ENCODE measurements around the gene NEU1. TPM values are rescaled to one million over a fixed set of nuclear protein-coding genes. Genes with fewer than 3 reads are reported as not detected.
"Not testable (repeated sequence)": the region's sequence is repeated elsewhere in the genome, so short reads cannot be mapped to it uniquely, and the experiment has no call there.

NEU1 gene
- polyA plus RNA-seq, 1 donor (not counting 4 experiments of a cell fraction or from before 2014, with no cell fraction given), result 27.9 TPM

DNA sequence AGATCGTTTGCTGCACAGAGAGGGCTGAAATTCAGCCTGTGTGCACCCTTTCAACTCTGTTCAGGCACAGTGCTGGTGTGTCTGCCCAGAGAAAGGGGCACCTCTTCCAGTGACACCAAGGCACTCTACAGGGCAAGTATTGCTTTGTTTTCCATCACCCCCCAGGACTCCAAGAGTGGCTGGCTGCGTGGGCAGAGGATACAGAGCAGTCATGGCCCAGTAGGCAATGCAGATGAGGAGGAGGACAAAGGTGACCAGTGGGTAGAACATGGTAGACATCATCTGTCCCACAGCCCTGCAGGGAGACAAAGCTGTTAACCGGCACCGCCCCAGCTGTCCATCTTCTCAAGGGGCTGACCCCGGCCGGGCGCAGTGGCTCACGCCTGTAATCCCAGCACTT is 6.7 kb upstream of the NEU1 start:
- FAIRE-seq, result no peak
- H4K20me1 ChIP-seq (ENCODE audit: control insufficient read depth, extremely low read depth, insufficient read depth, low read length), result no peaks in the 10 kb centered on the region
- TF ChIP-seq EZH2 (IDR thresholded peaks at IDR 0.05; ENCODE audit: low read length), result no peak
- H3K9ac ChIP-seq (ENCODE audit: control insufficient read depth, extremely low read depth, insufficient read depth, low read length), result no peak overlapping the region
- H2AFZ ChIP-seq (ENCODE audit: control insufficient read depth, low read length), result no peak overlapping the region
- no peaks in the 10 kb centered on the region for H3K9me1 ChIP-seq (ENCODE audit: control insufficient read depth, extremely low read depth, insufficient read depth, low read length)
- no peak overlapping the region for H3K4me3 ChIP-seq (ENCODE audit: control insufficient read depth in 2 of 3, extremely low read depth in 1 of 3, insufficient read depth in 2 of 3, low read depth in 1 of 3, low read length in 3 of 3)
- H3K27me3 ChIP-seq (ENCODE audit: control insufficient read depth, extremely low read depth, insufficient read depth, low read length), result no peaks in the 10 kb centered on the region
- peaks cover 5% of the 10 kb centered on the region for H3K4me1 ChIP-seq (ENCODE audit: control insufficient read depth, extremely low read depth, insufficient read depth, low read length)
- H3K79me2 ChIP-seq (ENCODE audit: control insufficient read depth, insufficient read depth, low read length), result no peaks in the 10 kb centered on the region
- no peaks in the 10 kb centered on the region for H3K36me3 ChIP-seq (ENCODE audit: control insufficient read depth in 2 of 2, extremely low read depth in 1 of 2, insufficient read depth in 2 of 2, low read length in 2 of 2)
- H3K9me3 ChIP-seq (ENCODE audit: control insufficient read depth, low read depth, low read length), result no peaks in the 10 kb centered on the region
- dilution Hi-C loops (cut with MboI; ENCODE audit: extremely low pct_ligation_motif_present, low sequenced_read_pairs), result no loop called here
- H3K27ac ChIP-seq (ENCODE audit: control insufficient read depth, insufficient read depth, low read length), result no peak overlapping the region
- DNase-seq (ENCODE audit: low read depth, low spot score), result no peak
- no peak overlapping the region for H3K4me2 ChIP-seq (ENCODE audit: control insufficient read depth, extremely low read depth, insufficient read depth, low read depth, low read length)

DNA sequence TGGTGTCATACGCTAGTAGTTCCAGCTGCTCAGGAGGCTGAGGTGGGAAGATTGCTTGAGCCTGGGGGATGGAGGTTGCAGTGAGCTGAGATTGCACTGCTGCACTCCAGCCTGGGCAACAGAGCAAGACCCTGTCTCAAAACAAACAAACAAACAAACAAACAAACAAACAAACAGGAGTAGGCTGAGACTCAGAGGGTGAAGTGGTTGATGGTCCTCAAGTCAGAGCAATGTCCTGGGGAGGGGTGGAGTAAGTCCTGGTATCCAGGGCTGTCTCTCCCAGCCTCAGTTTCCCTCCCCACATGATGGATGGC is 6.0 kb upstream of the NEU1 start:
- H3K36me3 ChIP-seq (ENCODE audit: control insufficient read depth in 2 of 2, extremely low read depth in 1 of 2, insufficient read depth in 2 of 2, low read length in 2 of 2); H3K4me1 ChIP-seq (ENCODE audit: control insufficient read depth, extremely low read depth, insufficient read depth, low read length); H3K4me2 ChIP-seq (ENCODE audit: control insufficient read depth, extremely low read depth, insufficient read depth, low read depth, low read length); DNase-seq (ENCODE audit: low read depth, low spot score); H3K9me1 ChIP-seq (ENCODE audit: control insufficient read depth, extremely low read depth, insufficient read depth, low read length); H3K79me2 ChIP-seq (ENCODE audit: control insufficient read depth, insufficient read depth, low read length); H3K4me3 ChIP-seq (ENCODE audit: control insufficient read depth in 2 of 3, extremely low read depth in 1 of 3, insufficient read depth in 2 of 3, low read depth in 1 of 3, low read length in 3 of 3); H4K20me1 ChIP-seq (ENCODE audit: control insufficient read depth, extremely low read depth, insufficient read depth, low read length); H3K9me3 ChIP-seq (ENCODE audit: control insufficient read depth, low read depth, low read length); H2AFZ ChIP-seq (ENCODE audit: control insufficient read depth, low read length); dilution Hi-C loops (cut with MboI; ENCODE audit: extremely low pct_ligation_motif_present, low sequenced_read_pairs); FAIRE-seq; H3K9ac ChIP-seq (ENCODE audit: control insufficient read depth, extremely low read depth, insufficient read depth, low read length); H3K27ac ChIP-seq (ENCODE audit: control insufficient read depth, insufficient read depth, low read length); H3K27me3 ChIP-seq (ENCODE audit: control insufficient read depth, extremely low read depth, insufficient read depth, low read length): not testable (repeated sequence)

- FAIRE-seq (no peak), DNase-seq (ENCODE audit: low read depth, low spot score) (no peak)
- H3K4me2 ChIP-seq (ENCODE audit: control insufficient read depth, extremely low read depth, insufficient read depth, low read depth, low read length), result no peak overlapping the region
- H3K79me2 ChIP-seq (ENCODE audit: control insufficient read depth, insufficient read depth, low read length), result peaks cover 5% of the 10 kb centered on the region
- H4K20me1 ChIP-seq (ENCODE audit: control insufficient read depth, extremely low read depth, insufficient read depth, low read length), result no peaks in the 10 kb centered on the region
- H3K27me3 ChIP-seq (ENCODE audit: control insufficient read depth, extremely low read depth, insufficient read depth, low read length), result no peaks in the 10 kb centered on the region
- H3K4me3 ChIP-seq (ENCODE audit: control insufficient read depth in 2 of 3, extremely low read depth in 1 of 3, insufficient read depth in 2 of 3, low read depth in 1 of 3, low read length in 3 of 3), result no peak overlapping the region
- no peak overlapping the region for H2AFZ ChIP-seq (ENCODE audit: control insufficient read depth, low read length)
- dilution Hi-C loops (cut with MboI; ENCODE audit: extremely low pct_ligation_motif_present, low sequenced_read_pairs), result no loop called here
- TF ChIP-seq, protein P1, sequence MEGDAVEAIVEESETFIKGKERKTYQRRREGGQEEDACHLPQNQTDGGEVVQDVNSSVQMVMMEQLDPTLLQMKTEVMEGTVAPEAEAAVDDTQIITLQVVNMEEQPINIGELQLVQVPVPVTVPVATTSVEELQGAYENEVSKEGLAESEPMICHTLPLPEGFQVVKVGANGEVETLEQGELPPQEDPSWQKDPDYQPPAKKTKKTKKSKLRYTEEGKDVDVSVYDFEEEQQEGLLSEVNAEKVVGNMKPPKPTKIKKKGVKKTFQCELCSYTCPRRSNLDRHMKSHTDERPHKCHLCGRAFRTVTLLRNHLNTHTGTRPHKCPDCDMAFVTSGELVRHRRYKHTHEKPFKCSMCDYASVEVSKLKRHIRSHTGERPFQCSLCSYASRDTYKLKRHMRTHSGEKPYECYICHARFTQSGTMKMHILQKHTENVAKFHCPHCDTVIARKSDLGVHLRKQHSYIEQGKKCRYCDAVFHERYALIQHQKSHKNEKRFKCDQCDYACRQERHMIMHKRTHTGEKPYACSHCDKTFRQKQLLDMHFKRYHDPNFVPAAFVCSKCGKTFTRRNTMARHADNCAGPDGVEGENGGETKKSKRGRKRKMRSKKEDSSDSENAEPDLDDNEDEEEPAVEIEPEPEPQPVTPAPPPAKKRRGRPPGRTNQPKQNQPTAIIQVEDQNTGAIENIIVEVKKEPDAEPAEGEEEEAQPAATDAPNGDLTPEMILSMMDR (optimal IDR thresholded peaks at IDR 0.05 in 1 of 3, IDR thresholded peaks at IDR 0.05 in 1 of 3, conservative IDR thresholded peaks at IDR 0.05 in 1 of 3; ENCODE audit: extremely low read depth in 1 of 3, insufficient read depth in 2 of 3, low read length in 3 of 3), result no peak
- no peak for TF ChIP-seq EZH2 (IDR thresholded peaks at IDR 0.05; ENCODE audit: low read length)
- H3K9me3 ChIP-seq (ENCODE audit: control insufficient read depth, low read depth, low read length), result no peaks in the 10 kb centered on the region
- H3K9ac ChIP-seq (ENCODE audit: control insufficient read depth, extremely low read depth, insufficient read depth, low read length), result no peak overlapping the region
- H3K9me1 ChIP-seq (ENCODE audit: control insufficient read depth, extremely low read depth, insufficient read depth, low read length), result no peaks in the 10 kb centered on the region
- peaks cover 16% of the 10 kb centered on the region for H3K4me1 ChIP-seq (ENCODE audit: control insufficient read depth, extremely low read depth, insufficient read depth, low read length)
- H3K27ac ChIP-seq (ENCODE audit: control insufficient read depth, insufficient read depth, low read length), result no peak overlapping the region
- H3K36me3 ChIP-seq (ENCODE audit: control insufficient read depth in 2 of 2, extremely low read depth in 1 of 2, insufficient read depth in 2 of 2, low read length in 2 of 2), result peaks cover 1 to 8% of the 10 kb centered on the region in 2 experiments
These were observed 2.8 kb upstream of the NEU1 start for GRCh38 chr6:31865205-31866118.

Data from keratinocyte (primary cell).